ENCODE results near the gene TOP2B.
A peak's percentile ranks its signal among the peaks of the same experiment; 100 is the strongest.

Gene TOP2B

DNA sequence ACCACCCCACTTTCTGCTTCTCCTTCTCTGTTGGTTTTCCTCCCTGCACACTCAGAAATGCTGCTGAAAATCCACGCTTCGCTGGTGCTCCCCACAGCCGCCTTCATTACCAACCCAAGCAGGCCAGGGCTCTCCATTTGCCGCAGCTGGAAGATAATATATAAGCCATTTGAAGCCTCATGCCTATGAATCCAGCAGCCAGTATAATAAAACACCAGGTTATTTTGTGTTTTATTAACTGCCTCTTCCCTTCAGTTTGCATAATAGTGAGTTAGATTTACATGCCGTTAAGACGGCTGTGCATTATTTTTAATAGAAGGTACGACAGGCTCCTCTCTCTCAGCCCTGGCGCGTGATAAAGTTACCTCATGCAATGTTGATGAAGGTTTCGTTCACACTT, 86.6 kb downstream of the TOP2B start:
- Mint-ChIP-seq H3K9me3 (no peaks in the 10 kb centered on the region), H3K36me3 (ENCODE audit: low read depth) (peaks cover 72% of the 10 kb centered on the region), H3K27ac (peak overlapping the region in 2 of 3 experiments; percentile 54 to 77), H3K4me3 (no peak overlapping the region), H3K27me3 (ENCODE audit: low read depth) (no peaks in the 10 kb centered on the region), H3K4me1 (peaks cover 34% of the 10 kb centered on the region)
- TF ChIP-seq, protein P1, sequence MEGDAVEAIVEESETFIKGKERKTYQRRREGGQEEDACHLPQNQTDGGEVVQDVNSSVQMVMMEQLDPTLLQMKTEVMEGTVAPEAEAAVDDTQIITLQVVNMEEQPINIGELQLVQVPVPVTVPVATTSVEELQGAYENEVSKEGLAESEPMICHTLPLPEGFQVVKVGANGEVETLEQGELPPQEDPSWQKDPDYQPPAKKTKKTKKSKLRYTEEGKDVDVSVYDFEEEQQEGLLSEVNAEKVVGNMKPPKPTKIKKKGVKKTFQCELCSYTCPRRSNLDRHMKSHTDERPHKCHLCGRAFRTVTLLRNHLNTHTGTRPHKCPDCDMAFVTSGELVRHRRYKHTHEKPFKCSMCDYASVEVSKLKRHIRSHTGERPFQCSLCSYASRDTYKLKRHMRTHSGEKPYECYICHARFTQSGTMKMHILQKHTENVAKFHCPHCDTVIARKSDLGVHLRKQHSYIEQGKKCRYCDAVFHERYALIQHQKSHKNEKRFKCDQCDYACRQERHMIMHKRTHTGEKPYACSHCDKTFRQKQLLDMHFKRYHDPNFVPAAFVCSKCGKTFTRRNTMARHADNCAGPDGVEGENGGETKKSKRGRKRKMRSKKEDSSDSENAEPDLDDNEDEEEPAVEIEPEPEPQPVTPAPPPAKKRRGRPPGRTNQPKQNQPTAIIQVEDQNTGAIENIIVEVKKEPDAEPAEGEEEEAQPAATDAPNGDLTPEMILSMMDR (IDR thresholded peaks at IDR 0.05; ENCODE audit: unreplicated experiment in 3 of 3), result no peak

DNA sequence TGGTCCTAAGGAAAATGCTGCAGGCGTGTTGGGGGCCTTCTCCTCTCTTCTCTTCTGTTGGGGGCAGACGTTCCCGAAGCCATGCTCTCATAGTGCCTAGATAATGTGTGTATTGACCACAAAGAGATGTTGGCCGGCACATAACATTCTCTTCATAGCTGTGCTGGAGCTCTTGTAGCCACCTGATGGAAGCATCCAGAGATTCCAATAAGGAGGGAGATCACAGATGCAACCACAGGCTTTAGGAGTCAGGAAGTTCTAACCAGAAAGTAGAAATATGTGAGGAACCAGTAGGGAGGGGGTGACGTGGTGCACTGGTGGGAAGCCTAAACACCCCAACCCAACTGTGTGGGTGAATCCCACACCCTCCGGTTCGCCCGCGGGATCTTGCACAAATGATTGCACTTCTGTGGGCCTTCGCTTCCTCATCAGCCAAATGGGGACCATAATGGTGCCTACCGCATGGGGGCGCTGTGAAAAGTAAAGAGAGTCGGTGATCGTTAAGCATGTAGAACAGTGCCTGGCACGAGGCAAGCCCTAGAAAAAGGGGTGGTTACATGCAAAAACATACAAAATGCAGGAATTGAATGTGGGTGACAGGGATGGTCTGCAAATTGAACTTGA, 87.8 kb downstream of the TOP2B start:
- H3K4me3 Mint-ChIP-seq, result no peak overlapping the region
- H3K4me1 Mint-ChIP-seq, result peaks cover 34% of the 10 kb centered on the region
- no peaks in the 10 kb centered on the region for H3K9me3 Mint-ChIP-seq
- no peak overlapping the region for H3K27ac Mint-ChIP-seq
- no peaks in the 10 kb centered on the region for H3K27me3 Mint-ChIP-seq (ENCODE audit: low read depth)
- TF ChIP-seq, protein P1 (IDR thresholded peaks at IDR 0.05; ENCODE audit: unreplicated experiment in 3 of 3), result no peak
- H3K36me3 Mint-ChIP-seq (ENCODE audit: low read depth), result peaks cover 70% of the 10 kb centered on the region

DNA sequence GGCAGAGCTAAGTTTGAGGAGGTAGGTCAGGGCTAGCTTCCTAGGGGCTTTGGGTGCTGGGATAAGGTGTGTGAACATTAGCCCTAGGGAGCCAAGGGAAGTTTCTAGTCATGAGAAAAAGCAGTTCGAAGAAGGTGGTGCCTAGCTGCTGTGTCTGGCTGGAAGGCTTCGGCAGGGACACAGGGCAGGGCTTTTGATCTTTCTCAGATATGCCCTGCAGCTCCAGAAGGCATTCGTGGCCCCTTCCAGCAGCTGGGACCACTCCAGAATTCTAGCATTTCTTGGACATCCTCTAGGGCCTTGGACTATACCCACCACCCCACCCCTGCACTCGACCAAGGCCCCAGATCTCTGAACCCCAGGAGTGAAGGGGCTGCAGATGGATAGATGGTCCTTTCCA, 88.6 kb downstream of the TOP2B start:
- Mint-ChIP-seq H3K4me3 (no peak overlapping the region), H3K9me3 (no peaks in the 10 kb centered on the region), H3K27ac (no peak overlapping the region), H3K27me3 (ENCODE audit: low read depth) (no peaks in the 10 kb centered on the region), H3K4me1 (peaks cover 33% of the 10 kb centered on the region), H3K36me3 (ENCODE audit: low read depth) (peaks cover 69% of the 10 kb centered on the region)
- TF ChIP-seq, protein P1 (IDR thresholded peaks at IDR 0.05; ENCODE audit: unreplicated experiment in 3 of 3), result no peak

DNA sequence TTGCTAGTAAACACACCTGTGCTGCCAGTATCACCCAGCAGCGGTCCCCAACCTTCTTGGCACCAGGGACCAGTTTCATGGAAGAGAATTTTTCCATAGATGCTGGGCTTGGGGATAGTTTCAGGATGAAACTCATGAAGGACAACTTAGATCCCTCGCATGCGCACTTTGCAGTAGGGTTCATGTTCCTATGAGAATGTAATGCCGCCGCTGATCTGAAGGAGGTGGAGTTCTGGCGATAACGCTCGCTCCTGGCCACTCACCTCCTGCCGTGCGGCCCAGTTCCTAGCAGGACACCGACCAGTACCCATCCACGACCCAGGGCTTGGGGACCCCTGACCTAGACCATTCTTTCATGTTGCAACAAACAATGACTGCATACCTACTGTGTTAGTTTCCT, 89.7 kb downstream of the TOP2B start:
- peaks cover 42% of the 10 kb centered on the region for H3K4me1 Mint-ChIP-seq
- no peaks in the 10 kb centered on the region for H3K27me3 Mint-ChIP-seq (ENCODE audit: low read depth)
- TF ChIP-seq, protein P1 (IDR thresholded peaks at IDR 0.05; ENCODE audit: unreplicated experiment in 3 of 3), result no peak
- H3K9me3 Mint-ChIP-seq, result no peaks in the 10 kb centered on the region
- H3K4me3 Mint-ChIP-seq, result no peak overlapping the region
- peaks cover 69% of the 10 kb centered on the region for H3K36me3 Mint-ChIP-seq (ENCODE audit: low read depth)
- H3K27ac Mint-ChIP-seq, result no peak overlapping the region

DNA sequence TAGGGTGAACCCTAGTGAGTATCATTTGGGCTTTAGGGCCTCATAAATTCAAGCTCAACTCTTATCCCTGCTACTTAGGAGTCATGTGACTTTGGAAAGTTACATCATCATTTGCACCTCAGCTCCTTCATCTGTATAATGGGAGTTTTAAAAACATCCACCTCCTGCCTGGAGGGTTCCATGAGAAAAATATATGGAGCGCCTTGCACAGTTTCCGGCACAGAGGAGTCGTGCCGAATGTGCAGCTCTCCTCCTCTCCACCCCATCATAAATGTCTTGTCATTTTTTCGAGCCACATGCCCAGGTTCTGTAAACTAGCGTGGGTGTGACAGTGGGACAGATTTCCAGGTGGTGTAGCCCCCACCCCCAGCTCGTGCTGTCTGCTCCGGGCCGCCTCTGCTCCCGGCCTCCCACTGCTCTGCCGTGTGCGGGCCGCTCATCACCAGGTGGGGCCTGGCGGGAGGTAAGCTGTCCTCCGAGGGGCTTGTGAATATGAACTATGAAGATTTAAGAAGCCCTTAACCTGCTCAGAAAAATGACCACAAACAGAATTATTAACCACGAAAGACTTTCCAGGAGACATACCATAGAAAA, 90.4 kb downstream of the TOP2B start:
- Mint-ChIP-seq H3K9me3 (no peaks in the 10 kb centered on the region), H3K4me3 (no peak overlapping the region), H3K27ac (no peak overlapping the region), H3K27me3 (ENCODE audit: low read depth) (no peaks in the 10 kb centered on the region), H3K36me3 (ENCODE audit: low read depth) (peaks cover 67% of the 10 kb centered on the region), H3K4me1 (peaks cover 49% of the 10 kb centered on the region)
- TF ChIP-seq, protein P1 (IDR thresholded peaks at IDR 0.05; ENCODE audit: unreplicated experiment in 3 of 3), result no peak
